HG03095 (cell line): Measurements from ENCODE around the gene KIF12.

Experiments
- ATAC-seq: cut with Tn5 transposase; IDR thresholded peaks from one replicate; pipeline ENCODE4 v1.9.1; 2021; ENCODE audit warnings: moderate library complexity; ENCODE audit not compliant: unreplicated experiment

KIF12 gene

DNA sequence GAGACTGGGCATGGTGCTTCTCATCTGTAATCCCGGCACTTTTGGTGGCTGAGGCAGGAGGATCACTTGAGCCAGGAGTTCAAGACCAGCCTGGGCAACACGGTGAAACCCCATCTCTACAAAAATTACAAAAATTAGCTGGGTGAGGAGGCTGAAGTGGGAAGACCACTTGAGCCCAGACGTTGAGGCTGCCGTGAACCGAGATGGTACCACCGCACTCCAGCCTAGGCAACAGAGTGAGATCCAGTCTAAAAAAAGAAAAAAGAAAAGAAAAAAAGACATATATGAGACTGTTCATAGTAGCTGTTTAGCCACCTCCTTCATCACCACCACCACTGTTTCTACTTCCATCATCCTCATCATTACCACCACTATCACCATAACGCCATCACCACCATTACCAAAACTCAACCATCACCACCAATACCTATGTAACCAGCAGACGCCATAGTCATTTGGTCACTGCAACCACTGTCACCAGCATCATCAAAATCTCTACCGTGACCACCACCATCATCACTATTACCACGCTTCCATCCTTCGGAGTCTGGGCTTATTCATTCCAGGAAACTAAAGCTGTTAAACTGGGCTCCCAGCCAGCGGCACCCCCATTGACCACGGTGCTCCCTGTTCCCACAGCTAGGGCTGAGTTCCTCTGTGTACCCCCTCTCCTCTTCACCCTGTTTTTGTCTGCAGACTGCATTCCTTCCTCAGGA, 8.4 kb upstream of the KIF12 start:
- ATAC-seq, result no peak

DNA sequence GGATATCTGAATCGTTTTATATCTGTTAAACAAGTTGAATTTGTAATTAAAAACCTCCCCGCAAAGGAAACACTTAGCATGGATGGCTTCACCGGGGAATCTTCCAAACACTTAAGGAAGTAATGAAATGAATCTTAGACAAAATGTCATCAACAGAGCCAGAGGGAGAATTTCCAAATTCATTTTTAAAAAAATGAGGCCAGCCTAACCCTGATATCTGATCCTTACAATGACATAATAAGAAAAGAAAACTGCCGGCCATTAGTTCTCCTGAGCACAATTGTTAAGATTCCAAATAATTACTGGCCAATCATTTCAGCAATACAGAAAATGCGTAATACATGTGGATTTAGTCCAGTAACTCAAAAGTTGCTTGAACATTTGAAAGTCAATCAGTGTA, 6.1 kb upstream of the KIF12 start:
- ATAC-seq, result no peak

DNA sequence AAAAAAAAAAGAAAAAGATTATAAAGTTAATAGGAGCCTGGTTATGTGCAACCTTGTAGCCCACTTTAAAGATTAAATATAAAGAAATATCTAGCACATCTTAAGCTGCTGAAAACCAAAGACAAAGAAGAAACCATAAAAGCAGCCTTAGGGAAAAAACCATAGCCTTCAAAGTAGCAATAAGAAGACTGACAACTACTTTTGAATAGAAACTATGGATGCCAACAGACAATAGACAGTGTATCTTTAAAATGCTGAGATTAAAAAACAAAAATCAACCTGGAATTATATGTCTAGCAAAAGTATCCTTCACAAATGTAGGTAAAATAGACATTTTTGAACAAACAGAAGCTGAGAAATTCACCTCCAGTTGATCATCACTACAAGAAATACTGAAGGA, 3.4 kb upstream of the KIF12 start:
- no peak for ATAC-seq

DNA sequence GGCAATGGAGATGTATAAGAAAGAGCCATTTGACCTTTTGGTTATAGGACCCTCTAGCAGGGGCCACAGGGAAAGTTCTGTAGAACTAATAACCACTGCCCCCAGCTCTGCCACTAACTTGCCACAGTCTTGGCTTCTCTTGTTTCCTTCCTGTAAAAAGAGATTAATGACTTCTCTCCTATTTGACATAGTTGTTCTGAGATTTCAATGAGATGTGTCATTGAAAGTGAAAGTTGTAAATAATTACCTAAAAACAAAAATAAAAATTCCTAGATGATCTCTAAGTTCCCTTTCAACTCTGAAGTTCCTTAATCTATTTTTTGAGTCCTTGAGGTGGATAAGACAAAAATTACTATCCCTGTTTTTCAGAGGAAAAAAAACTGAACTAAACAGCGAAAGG, 1.4 kb upstream of the KIF12 start:
- no peak for ATAC-seq

DNA sequence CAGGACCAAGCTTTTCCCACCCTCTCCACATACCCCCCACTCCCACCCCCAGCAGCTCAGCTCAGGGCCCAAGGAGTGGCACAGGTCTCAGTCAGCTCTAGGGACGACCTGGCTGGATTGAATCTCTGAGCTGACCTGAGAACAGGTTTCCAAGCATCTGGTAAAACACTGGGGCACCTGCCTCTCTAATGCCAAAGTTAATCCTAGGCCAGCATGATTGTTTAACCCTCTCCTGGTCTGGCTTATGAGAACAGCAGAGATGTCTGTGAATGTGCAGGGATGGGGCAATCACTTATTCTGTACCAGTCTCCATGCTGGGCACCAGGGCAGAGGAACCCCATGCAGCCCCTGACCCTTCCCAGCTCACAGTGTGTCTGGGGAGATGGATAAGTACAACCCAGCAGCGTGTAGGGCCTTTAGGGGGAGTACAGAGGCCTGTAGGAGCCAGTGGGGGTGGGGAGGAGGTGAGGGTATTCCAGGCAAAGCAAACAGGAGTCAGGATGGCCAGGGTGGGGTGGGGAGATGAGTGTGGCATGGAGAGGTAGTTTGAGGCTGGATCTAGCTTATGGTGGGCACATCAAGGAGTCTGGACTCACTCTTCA, 678 bp upstream of the KIF12 start:
- no peak for ATAC-seq

DNA sequence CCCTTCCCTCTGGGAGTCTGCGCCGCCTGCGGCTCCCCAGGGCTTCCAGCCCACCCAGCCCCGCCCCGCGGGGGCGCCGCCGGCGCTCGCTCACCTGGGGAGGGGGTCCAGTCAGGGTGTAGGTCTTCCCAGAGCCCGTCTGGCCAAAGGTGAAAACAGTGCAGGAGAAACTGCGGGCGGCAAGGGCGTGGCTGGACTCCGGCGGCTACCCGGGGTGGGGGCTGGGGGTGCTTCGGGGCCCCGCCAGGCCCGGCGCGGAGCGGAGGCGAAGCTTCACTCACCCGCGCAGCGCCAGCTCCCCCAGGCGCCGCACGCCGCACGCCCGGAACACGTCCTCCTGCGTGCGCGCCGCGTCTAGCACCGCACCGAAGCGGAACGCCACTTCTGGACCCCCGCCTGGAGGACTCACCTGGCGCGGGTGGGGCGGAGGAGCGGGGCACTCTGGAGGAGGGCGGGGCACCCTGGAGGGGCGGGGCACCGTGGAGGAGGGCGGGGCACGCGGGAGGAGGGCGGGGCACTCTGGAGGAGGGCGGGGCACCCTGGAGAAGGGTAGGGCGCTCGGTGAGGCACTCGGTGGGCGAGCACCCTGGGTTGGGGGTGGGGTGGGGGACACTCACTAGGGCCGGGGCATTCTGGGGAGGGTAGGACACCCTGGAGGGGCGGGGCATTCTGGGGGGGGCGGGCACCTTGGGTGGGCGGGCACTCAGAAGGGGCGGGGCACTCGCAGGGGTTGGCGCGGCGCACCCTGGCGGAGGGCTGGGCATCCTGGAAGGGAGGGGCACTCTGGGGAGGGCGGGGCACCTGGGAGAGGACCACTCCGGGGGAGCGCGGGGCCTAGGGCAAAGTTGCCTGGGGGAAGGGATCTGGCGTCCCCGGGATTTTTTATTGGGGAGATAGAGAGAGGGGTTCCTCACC, 814 bp downstream of the KIF12 start:
- ATAC-seq, result no peak

DNA sequence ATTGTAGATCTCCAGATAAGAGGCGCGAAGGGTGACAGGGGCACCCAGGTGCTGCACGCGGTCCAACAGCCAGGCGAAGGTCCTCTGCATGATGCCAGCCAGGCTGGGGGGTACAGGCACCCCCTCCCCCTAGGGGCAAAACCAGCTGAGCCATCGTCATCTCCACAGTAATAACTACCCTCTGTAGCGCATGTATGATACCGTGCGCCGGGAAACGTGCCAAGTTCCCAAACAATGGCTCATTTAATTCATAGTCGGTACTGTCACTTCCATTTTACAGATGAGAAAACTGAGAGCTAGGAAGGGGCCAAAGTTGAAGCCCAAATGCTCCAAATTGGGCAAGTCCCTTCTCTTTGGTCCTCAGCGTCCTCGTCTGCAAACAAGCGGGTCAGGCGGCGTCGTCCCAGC, 1.5 kb downstream of the KIF12 start:
- no peak for ATAC-seq

DNA sequence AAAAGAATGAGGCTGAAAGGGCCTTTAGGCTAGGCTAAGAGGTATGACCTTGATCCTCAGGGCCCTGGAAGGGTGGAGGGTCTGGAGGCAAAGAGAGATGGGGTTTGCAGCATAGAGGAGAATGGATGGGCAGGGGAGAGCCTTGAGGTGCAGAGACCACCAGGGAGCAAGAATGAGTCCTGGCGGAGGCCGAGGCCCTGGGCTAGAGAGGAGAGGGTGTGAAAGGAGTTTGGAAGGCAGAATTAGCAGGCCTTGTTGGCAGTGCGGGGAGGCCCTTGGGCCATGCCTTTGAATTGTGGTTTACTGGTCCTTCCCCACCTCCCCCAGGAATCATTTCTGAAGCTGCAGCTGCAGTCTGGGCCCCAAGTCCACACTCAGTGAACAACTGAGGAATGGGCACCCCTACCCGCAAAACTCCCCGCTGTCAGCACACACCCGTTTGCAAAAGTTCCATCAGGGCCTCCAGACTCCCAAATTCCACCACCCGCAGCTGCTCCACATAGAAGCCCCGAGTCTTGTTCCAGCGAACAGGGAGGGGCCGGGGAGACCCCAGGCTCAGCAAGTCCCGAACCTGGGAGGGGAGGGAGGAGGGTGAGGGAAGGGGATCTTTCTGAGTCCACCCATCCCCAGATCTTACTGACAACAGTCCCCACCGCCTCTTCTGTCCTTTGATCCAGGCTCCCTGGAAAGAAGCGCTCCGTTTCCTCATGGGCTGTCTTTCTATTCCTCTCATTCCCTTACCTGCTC, 2.1 kb downstream of the KIF12 start:
- no peak for ATAC-seq

DNA sequence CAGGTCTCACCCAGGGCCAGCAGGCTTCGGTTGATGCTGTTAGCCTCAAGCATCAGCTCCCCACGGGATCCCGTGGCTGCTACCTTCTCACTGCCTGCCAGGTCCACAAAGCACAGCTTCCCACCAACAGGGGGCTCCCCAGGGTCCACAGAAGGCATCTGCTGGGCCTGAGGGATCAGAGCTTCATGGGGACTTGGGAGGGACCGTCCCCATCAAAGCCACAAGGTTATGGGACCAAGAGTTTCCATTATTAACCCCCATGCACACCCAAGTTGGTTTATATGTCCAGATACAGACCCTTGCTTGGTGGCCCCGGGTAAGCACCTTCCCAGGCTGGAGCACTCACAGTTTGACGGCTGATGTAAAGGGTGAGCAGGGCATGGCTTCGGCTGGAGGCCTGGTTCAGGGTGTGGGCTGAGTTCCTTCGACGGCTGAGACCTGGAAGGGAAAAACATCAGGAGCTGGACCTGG, 3.0 kb downstream of the KIF12 start:
- no peak for ATAC-seq

DNA sequence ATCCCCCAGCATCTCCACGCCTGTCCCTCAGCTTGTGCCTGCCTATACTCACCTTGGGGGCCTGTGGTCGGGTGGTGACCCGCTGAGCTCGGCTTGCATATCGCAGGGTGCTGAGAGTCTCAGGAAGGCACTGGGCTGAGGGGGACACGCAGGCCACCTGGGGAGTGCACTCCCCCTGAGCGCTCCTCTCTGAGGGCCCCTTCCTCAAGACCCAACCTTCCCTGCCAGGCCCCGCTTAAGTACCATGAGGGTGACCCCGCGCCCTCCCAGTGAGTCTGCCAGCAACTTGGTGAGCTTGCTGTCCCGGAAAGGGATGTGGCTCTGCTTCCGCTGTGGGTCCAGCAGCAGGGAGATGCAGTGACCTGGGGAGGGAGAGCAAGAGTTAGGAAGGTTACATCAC, 4.1 kb downstream of the KIF12 start:
- no peak for ATAC-seq

DNA sequence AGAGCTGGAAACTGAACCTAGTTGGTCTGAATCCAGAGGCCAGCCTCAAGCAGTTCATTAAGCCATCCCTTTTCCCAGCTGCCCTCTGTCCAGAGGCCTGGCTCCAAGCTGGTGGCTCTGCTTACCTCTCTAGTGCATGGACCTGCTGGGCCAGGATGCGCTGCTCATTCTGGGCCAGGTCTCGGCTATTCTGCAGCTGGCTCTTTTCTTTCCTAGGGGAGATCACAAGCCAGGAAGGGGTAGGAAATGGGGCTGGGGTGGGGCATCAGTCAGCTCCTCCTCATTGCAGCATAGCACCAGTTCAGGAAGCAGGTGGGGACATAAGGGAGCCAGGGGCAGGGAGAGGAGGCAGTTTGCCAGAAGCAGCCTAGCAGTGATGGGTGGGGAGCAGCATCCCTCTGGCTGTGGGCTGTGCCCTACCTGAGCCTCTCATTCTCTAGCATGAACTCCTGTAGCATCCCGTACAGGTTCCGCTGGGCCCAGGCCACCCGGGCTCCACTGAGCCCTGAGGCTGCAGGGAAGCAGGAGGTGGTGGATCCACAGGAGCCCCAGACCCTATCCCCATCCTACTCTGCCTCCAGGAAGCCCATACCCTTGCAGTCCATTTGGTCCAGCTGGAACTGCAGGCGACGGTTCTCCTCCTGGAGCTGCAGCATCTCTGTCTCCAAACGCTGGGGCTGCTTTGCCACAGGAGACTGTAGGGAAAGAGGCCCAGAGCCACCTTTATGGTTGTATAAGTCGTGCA, 5.2 kb downstream of the KIF12 start:
- no peak for ATAC-seq

DNA sequence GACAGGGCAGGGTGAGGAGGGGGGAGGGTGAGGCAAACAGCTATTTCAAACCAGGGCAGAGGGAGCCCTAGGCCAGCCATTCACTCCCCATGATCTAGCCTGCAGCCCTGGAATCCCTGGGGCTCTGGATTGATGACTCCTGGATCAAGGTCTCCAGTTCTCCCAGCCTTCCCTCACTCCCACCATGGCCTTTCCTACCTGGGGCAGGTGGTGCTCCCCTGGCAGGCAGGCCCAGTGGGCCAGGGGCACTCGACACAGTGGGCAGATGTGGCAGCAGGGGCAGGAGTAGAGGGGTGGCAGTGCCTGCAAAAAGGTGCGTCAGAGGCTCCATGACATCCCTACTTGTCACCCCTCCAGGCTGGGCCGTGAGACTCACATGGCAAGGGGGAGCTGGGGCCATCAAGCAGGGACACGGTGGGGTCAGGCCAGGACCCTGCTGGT, 6.0 kb downstream of the KIF12 start:
- no peak for ATAC-seq

DNA sequence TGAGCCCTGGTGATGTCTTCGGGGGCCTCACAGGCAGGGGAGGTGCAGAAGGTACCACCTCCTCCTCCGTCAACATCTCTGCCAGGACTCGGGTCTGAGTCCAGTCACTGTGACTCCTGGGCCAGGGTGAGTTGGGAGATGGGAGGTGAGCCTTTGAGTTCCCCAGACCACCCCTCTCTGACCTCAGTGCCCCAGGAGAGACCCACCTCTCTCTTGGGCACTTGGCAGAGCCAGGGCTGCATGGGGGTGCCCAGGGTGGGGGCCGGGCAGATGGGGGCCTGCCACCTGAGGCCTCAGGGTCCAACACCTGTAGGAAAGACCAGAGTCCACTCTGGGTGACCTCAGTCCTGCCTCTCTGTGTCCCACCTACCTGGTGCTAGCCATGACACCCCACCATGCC, 6.8 kb downstream of the KIF12 start:
- ATAC-seq, result no peak

DNA sequence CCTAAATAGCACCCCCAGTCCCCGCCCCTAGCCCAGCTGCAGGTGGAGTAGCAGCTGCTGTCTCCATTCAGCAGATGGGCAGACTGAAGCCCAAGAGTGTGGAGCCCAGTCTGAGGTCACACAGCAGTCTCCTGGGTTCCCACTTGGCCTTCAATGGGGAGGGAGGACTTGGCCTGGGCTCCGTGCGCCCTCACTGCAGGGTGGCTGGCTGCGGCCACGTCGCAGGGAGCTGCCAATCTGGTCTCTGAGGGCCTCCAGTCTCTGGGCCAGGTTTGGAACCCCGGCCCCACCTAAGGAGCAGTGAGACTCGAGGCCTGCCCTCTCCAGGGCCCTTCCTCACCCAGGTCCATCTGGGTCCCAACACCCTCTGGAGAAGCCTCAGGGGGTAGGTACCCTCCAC, 7.4 kb downstream of the KIF12 start:
- ATAC-seq, result no peak

DNA sequence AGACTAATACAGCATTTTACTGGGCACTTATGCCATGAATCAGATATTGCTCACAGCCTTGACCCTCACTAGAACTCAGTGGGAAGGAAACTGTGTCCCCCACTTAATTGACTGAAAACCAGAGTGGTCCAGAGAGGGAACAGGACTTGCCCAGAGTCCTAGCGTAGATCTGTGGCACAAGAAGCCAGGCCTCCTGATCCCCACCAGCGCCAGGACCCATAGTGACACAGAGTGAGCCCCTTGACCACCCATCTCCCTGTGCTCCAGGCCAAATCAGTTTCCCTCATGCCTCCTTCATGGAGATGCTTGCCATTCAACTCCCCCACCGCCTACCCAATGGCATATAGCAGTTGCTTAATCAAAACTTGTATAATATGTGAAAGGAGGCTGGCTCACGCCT, 8.3 kb downstream of the KIF12 start:
- ATAC-seq, result no peak

DNA sequence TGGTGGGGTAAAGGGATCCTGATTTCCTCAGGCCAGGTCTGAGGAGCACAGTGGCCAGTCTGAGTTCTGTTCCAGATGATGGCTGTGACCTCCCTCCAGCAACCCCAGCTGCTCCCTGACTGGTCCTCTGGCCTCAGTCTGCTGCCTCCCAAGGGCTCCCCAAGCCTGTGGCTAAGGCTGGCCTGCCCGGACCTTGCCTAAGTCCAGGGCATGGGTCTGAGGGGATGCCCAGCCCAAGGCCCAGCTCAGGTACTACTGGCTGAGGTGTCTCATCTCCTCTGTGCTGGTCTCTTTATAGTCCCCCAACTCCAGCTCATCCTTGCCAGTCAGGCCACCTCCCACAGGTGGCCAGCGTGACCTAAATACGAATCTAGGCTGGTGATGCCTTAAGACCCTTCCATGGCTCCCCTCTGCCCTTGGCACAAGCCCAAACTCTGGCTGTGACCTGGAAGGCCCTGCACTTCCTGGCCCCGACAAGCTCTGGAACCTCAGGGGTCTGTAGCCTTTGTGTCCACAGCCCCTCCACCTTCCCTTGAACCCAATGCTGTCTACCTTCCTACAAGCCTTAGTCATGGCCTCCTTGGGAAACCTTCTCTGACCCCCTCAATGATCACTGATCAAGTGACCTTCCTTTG, 9.8 kb downstream of the KIF12 start:
- ATAC-seq, result no peak

DNA sequence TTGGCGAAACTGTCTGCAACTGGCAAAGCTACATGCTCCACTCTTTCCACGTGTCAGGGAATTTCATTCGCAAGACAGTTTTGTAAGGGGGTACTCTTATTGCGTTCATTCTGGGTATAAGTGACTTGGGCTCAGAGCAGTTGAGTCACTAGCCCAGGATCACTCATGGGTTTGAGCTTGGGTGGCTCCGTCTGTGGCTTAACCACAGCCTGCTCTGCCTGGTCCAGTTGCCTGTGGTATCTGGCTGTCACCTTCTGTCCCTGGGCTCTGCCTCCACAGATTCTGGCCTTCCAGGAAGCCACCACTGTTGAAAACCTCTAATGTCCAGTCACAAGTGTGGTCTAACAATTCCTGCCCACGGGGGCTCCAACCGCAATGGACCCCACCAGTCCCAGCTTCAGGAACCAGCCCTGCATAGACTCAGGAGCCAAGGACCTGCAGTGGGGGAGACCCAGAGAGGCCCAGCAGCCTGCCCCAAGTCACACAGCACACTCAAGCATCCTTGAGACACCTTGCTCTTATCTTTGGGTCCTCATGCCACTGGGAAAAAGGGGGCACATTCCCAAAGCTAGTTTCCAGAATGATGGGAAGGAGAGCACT, 10.4 kb downstream of the KIF12 start:
- ATAC-seq, result no peak

DNA sequence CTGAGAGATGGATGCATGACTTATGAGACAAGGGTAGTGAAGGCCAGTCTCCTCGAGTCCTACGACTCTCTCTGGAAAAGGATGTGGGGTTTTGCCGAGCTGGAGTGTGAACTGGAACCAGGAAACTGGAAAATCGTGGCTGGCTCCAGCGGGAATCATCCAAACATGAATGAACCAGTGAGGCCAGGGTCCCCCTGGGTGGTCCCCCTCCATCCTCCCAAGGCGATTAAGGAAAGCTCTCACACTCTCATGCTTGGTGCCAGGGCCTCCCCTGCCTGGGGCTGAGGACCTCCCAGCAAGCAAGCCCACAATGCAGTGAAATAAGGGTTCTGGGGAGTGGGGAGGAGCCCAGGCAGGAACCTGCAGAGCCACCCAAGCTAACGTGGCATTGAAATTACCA, 11.4 kb downstream of the KIF12 start:
- ATAC-seq, result no peak

DNA sequence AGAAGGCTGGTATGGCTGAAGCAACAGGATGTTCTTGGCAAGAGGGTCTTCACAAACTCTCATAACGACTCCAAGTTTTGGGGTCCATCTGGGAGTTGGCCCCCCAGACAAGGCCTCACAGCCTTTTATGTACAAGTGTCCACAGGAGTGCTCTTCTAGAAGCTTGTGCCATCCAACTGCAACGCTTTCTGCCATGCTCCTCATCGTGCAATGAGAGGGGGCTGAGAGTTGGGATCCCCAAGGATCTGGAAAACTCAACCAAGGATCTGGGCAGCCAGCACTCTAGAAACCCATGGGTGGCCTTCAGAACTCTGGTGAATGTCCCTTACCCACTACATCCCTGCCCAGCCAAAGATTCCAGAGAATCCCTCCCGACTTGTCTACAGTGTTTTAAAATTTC, 12.5 kb downstream of the KIF12 start:
- no peak for ATAC-seq

DNA sequence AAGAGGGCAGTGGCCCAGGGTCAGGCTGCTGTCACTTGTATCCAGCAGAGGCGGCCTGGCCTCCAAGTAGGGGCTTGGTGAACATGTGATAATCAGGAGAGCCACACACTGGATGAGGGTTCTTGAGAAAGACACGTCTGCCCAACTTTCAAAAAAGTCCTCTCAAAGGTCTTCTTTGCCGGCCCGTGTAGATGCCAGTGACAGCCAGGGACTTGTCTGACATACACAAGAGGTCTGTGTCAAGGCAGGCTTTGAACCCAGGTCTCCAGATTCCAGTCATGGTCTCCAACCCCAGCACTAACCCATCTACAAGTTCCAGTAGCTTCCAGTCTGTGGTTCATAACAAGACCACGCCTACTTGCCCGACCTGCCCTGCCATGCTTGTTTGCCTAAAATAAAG, 13.1 kb downstream of the KIF12 start:
- ATAC-seq, result no peak
